Loucy (cell line): Measurements from ENCODE around the gene BARHL1.

Source experiments
- H2AFZ ChIP-seq: fragments of 200-600 bp; sonication (generic); 2 replicates; pipeline ENCODE4 v1.6.0; 2016; ENCODE audit warnings: antibody characterized with exemption, mild to moderate bottlenecking, low read length, moderate library complexity
- H3F3A ChIP-seq: fragments of 200-600 bp; 2 replicates; pipeline ENCODE4 v1.6.0; 2016; ENCODE audit warnings: antibody characterized with exemption, low read depth, mild to moderate bottlenecking
- H3K27me3 ChIP-seq: fragments of 200-600 bp; sonication (generic); 2 replicates; pipeline ENCODE4 v1.6.1; 2014; ENCODE audit warnings: low read length, mild to moderate bottlenecking; ENCODE audit not compliant: insufficient read depth, poor library complexity, severe bottlenecking
- H3K36me3 ChIP-seq: fragments of 200-600 bp; sonication (generic); 2 replicates; pipeline ENCODE4 v1.6.1; 2016; ENCODE audit warnings: low read length; ENCODE audit not compliant: insufficient read depth
- H3K4me1 ChIP-seq: fragments of 200-600 bp; sonication (generic); 2 replicates; pipeline ENCODE4 v1.5.1; 2014; ENCODE audit warnings: low read length, mild to moderate bottlenecking; ENCODE audit not compliant: insufficient read depth, poor library complexity, severe bottlenecking
- H3K4me2 ChIP-seq: fragments of 200-600 bp; sonication (generic); 2 replicates; pipeline ENCODE4 v1.6.0; 2014; ENCODE audit warnings: antibody characterized with exemption, low read length, low read depth, mild to moderate bottlenecking; ENCODE audit not compliant: poor library complexity, severe bottlenecking
- H3K4me3 ChIP-seq: fragments of 200-600 bp; sonication (generic); 2 replicates; pipeline ENCODE4 v1.5.1; 2014; ENCODE audit warnings: low read length, mild to moderate bottlenecking, mixed read lengths; ENCODE audit not compliant: poor library complexity, severe bottlenecking
- H3K79me2 ChIP-seq: fragments of 200-600 bp; sonication (generic); 2 replicates; pipeline ENCODE4 v1.6.1; 2014; ENCODE audit warnings: low read length; ENCODE audit not compliant: insufficient read depth
- H3K9ac ChIP-seq: fragments of 200-600 bp; sonication (generic); 2 replicates; pipeline ENCODE4 v1.6.0; 2014; ENCODE audit warnings: mild to moderate bottlenecking, low read depth, low read length, moderate library complexity; ENCODE audit not compliant: poor library complexity, severe bottlenecking
- H3K9me2 ChIP-seq: fragments of 200-600 bp; sonication (generic); replicated peaks from 2 replicates; pipeline ENCODE4 v1.6.1; 2016; ENCODE audit warnings: low read depth, low read length, mixed read lengths
- H3K9me3 ChIP-seq: fragments of 200-600 bp; sonication (generic); 2 replicates; pipeline ENCODE4 v1.6.1; 2014; ENCODE audit warnings: mild to moderate bottlenecking, antibody characterized with exemption, low read length, low read depth; ENCODE audit not compliant: insufficient read depth
- H4K20me1 ChIP-seq: fragments of 200-600 bp; sonication (generic); 2 replicates; pipeline ENCODE4 v1.6.0; 2014; ENCODE audit warnings: antibody characterized with exemption, low read length, mild to moderate bottlenecking; ENCODE audit not compliant: insufficient read depth, poor library complexity, severe bottlenecking
- CTCF ChIP-seq: fragments of 200-600 bp; sonication (generic); conservative IDR thresholded peaks from 2 replicates; pipeline ENCODE4 v1.5.1; 2014; ENCODE audit warnings: mild to moderate bottlenecking, antibody characterized with exemption, low read length
- EZH2phosphoT487 ChIP-seq: fragments of 200-600 bp; IDR thresholded peaks from 2 replicates; pipeline ENCODE4 v1.6.1; 2018; ENCODE audit warnings: antibody characterized with exemption, mild to moderate bottlenecking, moderate library complexity, borderline replicate concordance

The BARHL1 gene

GRCh38 chr9:132600326-132600984 lies 18.0 kb downstream of the BARHL1 start:
- Histone ChIP-seq H3K4me1 (no peaks in the 10 kb centered on the region), H2AFZ (no peak overlapping the region), H3K9me2 (no peaks in the 10 kb centered on the region), H3K4me2 (no peak overlapping the region), H3K79me2 (no peaks in the 10 kb centered on the region), H3K4me3 (no peak overlapping the region), H3K36me3 (peaks cover 10% of the 10 kb centered on the region; the same call in 1 of the 2 replicates), H3K9me3 (no peaks in the 10 kb centered on the region), H3K9ac (no peak overlapping the region), H3F3A (no peaks in the 10 kb centered on the region), H3K27me3 (no peaks in the 10 kb centered on the region), H4K20me1 (no peaks in the 10 kb centered on the region)
- no peak for TF ChIP-seq EZH2phosphoT487
- no peak for TF ChIP-seq CTCF

GRCh38 chr9:132602207-132602606 lies 19.8 kb downstream of the BARHL1 start:
- no peak overlapping the region for H3K4me3 ChIP-seq
- peaks cover 18% of the 10 kb centered on the region; the same call in 1 of the 2 replicates for H3K36me3 ChIP-seq
- TF ChIP-seq CTCF: no peak
- no peak for TF ChIP-seq EZH2phosphoT487
- no peaks in the 10 kb centered on the region for H3F3A ChIP-seq
- no peaks in the 10 kb centered on the region for H3K9me3 ChIP-seq
- H3K9ac ChIP-seq: no peak overlapping the region
- H3K9me2 ChIP-seq: no peaks in the 10 kb centered on the region
- H3K79me2 ChIP-seq: no peaks in the 10 kb centered on the region
- no peak overlapping the region for H3K4me2 ChIP-seq
- no peaks in the 10 kb centered on the region for H3K27me3 ChIP-seq
- no peaks in the 10 kb centered on the region for H3K4me1 ChIP-seq
- no peaks in the 10 kb centered on the region for H4K20me1 ChIP-seq
- H2AFZ ChIP-seq: no peak overlapping the region

- Histone ChIP-seq H3K9me2 (no peaks in the 10 kb centered on the region), H3K79me2 (no peaks in the 10 kb centered on the region), H3K4me2 (no peak overlapping the region), H3K9me3 (no peaks in the 10 kb centered on the region), H4K20me1 (no peaks in the 10 kb centered on the region), H3K36me3 (peaks cover 30% of the 10 kb centered on the region; the same call in 1 of the 2 replicates), H3K9ac (no peak overlapping the region), H2AFZ (no peak overlapping the region), H3K4me3 (no peak overlapping the region), H3K27me3 (no peaks in the 10 kb centered on the region), H3K4me1 (no peaks in the 10 kb centered on the region), H3F3A (no peaks in the 10 kb centered on the region)
- no peak for TF ChIP-seq CTCF
- TF ChIP-seq EZH2phosphoT487: no peak
Observed at GRCh38 chr9:132605387-132605786, 23.0 kb downstream of the BARHL1 start.
